ENCODE results near the gene GAL3ST2.
"Not testable (repeated sequence)": the region's sequence is repeated elsewhere in the genome, so short reads cannot be mapped to it uniquely, and the experiment has no call there.

The GAL3ST2 gene

GRCh38 chr2:241822264-241822623 is 45.6 kb downstream of the GAL3ST2 start:
- DNase-seq = no peak

- DNase-seq = not testable (repeated sequence)
These were observed 47.2 kb downstream of the GAL3ST2 start for GRCh38 chr2:241823531-241824437.

- DNase-seq = no peak
These were observed 50.8 kb downstream of the GAL3ST2 start for GRCh38 chr2:241827394-241827793.

- DNase-seq = no peak
These were observed 56.6 kb downstream of the GAL3ST2 start for GRCh38 chr2:241833101-241833663.

- DNase-seq = not testable (repeated sequence)
These were observed 57.3 kb downstream of the GAL3ST2 start for GRCh38 chr2:241833756-241834526.

GRCh38 chr2:241834527-241835210 is 58.0 kb downstream of the GAL3ST2 start:
- no peak for DNase-seq

GRCh38 chr2:241835611-241836010 is 59.0 kb downstream of the GAL3ST2 start:
- no peak for DNase-seq

- DNase-seq = no peak
These were observed 59.7 kb downstream of the GAL3ST2 start for GRCh38 chr2:241836292-241836691.

GRCh38 chr2:241837197-241837965 is 60.8 kb downstream of the GAL3ST2 start:
- no peak for DNase-seq

GRCh38 chr2:241841181-241842066 is 64.8 kb downstream of the GAL3ST2 start:
- DNase-seq = no peak

GRCh38 chr2:241842067-241842415 is 65.4 kb downstream of the GAL3ST2 start:
- no peak for DNase-seq

GRCh38 chr2:241842620-241843211 is 66.1 kb downstream of the GAL3ST2 start:
- DNase-seq = no peak

GRCh38 chr2:241843321-241844065 is 66.9 kb downstream of the GAL3ST2 start:
- no peak for DNase-seq

- no peak for DNase-seq
These were observed 67.6 kb downstream of the GAL3ST2 start for GRCh38 chr2:241844066-241844728.

GRCh38 chr2:241844831-241845578 is 68.4 kb downstream of the GAL3ST2 start:
- DNase-seq = no peak

- no peak for DNase-seq
These were observed 69.8 kb downstream of the GAL3ST2 start for GRCh38 chr2:241846406-241846805.

- no peak for DNase-seq
These were observed 72.4 kb downstream of the GAL3ST2 start for GRCh38 chr2:241848761-241849615.
